ENCODE measurements around the gene FTSJ1.

- no peak for TF ChIP-seq CTCF (conservative IDR thresholded peaks at IDR 0.05; ENCODE audit: low read length)
- no peak for TF ChIP-seq EZH2phosphoT487 (IDR thresholded peaks at IDR 0.05; ENCODE audit: borderline replicate concordance)
Measured at GRCh38 chrX:48456628-48457331, 19.2 kb upstream of the FTSJ1 start.
